Astrocyte (in vitro differentiated cells and primary cell): ENCODE data around the gene ANO7. TPM values are rescaled to one million over a fixed set of nuclear protein-coding genes. Genes with fewer than 3 reads are reported as not detected.
"Not testable (repeated sequence)": the region's sequence is repeated elsewhere in the genome, so short reads cannot be mapped to it uniquely, and the experiment has no call there.

Experiments used
- DNase-seq: peaks from one replicate; pipeline ENCODE4 v3.0.0-alpha.2; 2010; ENCODE audit warnings: low read depth
- FAIRE-seq: peaks from 2 replicates; lab custom pipeline; 2011; peaks lifted over from hg19 to GRCh38; lab: Jason Lieb, UNC
- H2AFZ ChIP-seq: 2 replicates; pipeline ENCODE4 v1.6.0; 2012; ENCODE audit warnings: low read depth, low read length, inconsistent platforms
- H3K27ac ChIP-seq: 2 replicates; pipeline ENCODE4 v1.5.1; 2011; ENCODE audit warnings: low read depth, low read length, inconsistent platforms
- H3K27me3 ChIP-seq: 2 replicates; pipeline ENCODE4 v1.6.0; 2011; ENCODE audit warnings: low read length, inconsistent platforms; ENCODE audit not compliant: insufficient read depth
- H3K36me3 ChIP-seq: 2 replicates; pipeline ENCODE4 v1.5.1; 2011; ENCODE audit warnings: low read length, inconsistent platforms; ENCODE audit not compliant: insufficient read depth
- H3K4me1 ChIP-seq: 2 replicates; pipeline ENCODE4 v1.5.1; 2011; ENCODE audit warnings: low read length, inconsistent platforms; ENCODE audit not compliant: insufficient read depth
- H3K4me2 ChIP-seq: 2 replicates; pipeline ENCODE4 v1.6.0; 2012; ENCODE audit warnings: low read length, inconsistent platforms
- H3K4me3 ChIP-seq: 2 replicates; pipeline ENCODE4 v1.5.1; 2011; ENCODE audit warnings: low read depth, mild to moderate bottlenecking, low read length, inconsistent platforms; ENCODE audit not compliant: insufficient read depth
- H3K79me2 ChIP-seq: 2 replicates; pipeline ENCODE4 v1.6.0; 2012; ENCODE audit warnings: mild to moderate bottlenecking, low read length, inconsistent platforms; ENCODE audit not compliant: insufficient read depth
- H3K9ac ChIP-seq: 2 replicates; pipeline ENCODE4 v1.6.0; 2012; ENCODE audit warnings: mild to moderate bottlenecking, low read length, inconsistent platforms
- H3K9me3 ChIP-seq: 2 replicates; pipeline ENCODE4 v1.5.1; 2012; ENCODE audit warnings: low read depth, mild to moderate bottlenecking, low read length, inconsistent platforms; ENCODE audit not compliant: insufficient read depth
- H4K20me1 ChIP-seq: 2 replicates; pipeline ENCODE4 v1.6.0; 2012; ENCODE audit warnings: low read length, inconsistent platforms; ENCODE audit not compliant: insufficient read depth
- H3K27ac Mint-ChIP-seq: one replicate; pipeline ENCODE4 v1.8.0; 2021; ENCODE audit warnings: mild to moderate bottlenecking, mixed read lengths; ENCODE audit not compliant: unreplicated experiment
- H3K27me3 Mint-ChIP-seq: one replicate; pipeline ENCODE4 v1.8.0; 2021; ENCODE audit warnings: low read depth, mixed read lengths; ENCODE audit not compliant: unreplicated experiment
- H3K36me3 Mint-ChIP-seq: one replicate; pipeline ENCODE4 v1.8.0; 2021; ENCODE audit warnings: low read depth, mixed read lengths; ENCODE audit not compliant: unreplicated experiment
- H3K4me1 Mint-ChIP-seq: one replicate; pipeline ENCODE4 v1.8.0; 2021; ENCODE audit warnings: low read depth, mixed read lengths; ENCODE audit not compliant: unreplicated experiment
- H3K4me3 Mint-ChIP-seq: one replicate; pipeline ENCODE4 v1.8.0; 2021; ENCODE audit warnings: mild to moderate bottlenecking, moderate library complexity, mixed read lengths; ENCODE audit not compliant: unreplicated experiment
- H3K9me3 Mint-ChIP-seq: one replicate; pipeline ENCODE4 v1.8.0; 2021; ENCODE audit warnings: mild to moderate bottlenecking, mixed read lengths; ENCODE audit not compliant: unreplicated experiment
- CTCF ChIP-seq: IDR thresholded peaks from 2 replicates; pipeline ENCODE4 v1.5.1; 2011; ENCODE audit warnings: low read depth, mild to moderate bottlenecking, inconsistent platforms, low read length, moderate library complexity; ENCODE audit not compliant: insufficient read depth
- EZH2 ChIP-seq: IDR thresholded peaks from 2 replicates; pipeline ENCODE4 v1.6.1; 2012; ENCODE audit warnings: mild to moderate bottlenecking, low read length, inconsistent platforms; ENCODE audit not compliant: insufficient read depth
- total RNA-seq: library from RNA; stranded (reverse); gene quantifications from 2 replicates; pipeline ENCODE4 v1.2.1, GENCODE V29; 2021

Gene ANO7
- total RNA-seq, 1 donor from 2014 or later = 7.1 TPM

GRCh38 chr2:241195506-241196130, 7.1 kb downstream of the ANO7 start:
- TF ChIP-seq CTCF (no peak), EZH2 (no peak)
- no peak for FAIRE-seq
- no peaks in the 10 kb centered on the region for H3K36me3 Mint-ChIP-seq

GRCh38 chr2:241197246-241197645, 8.8 kb downstream of the ANO7 start:
- H2AFZ ChIP-seq, H3K27ac ChIP-seq, H3K9me3 ChIP-seq, DNase-seq, H3K4me3 ChIP-seq, H3K4me3 Mint-ChIP-seq, H3K27me3 ChIP-seq, H3K9ac ChIP-seq, H3K36me3 ChIP-seq, H3K79me2 ChIP-seq, FAIRE-seq, H4K20me1 ChIP-seq, H3K4me2 ChIP-seq, H3K4me1 ChIP-seq, H3K4me1 Mint-ChIP-seq, H3K9me3 Mint-ChIP-seq, H3K27ac Mint-ChIP-seq, H3K36me3 Mint-ChIP-seq: not testable (repeated sequence)
- peaks cover 30% of the 10 kb centered on the region for H3K27me3 Mint-ChIP-seq

More at GRCh38 chr2:241195506-241196130, 7.1 kb downstream of the ANO7 start:
- H3K27ac ChIP-seq = no peak overlapping the region
- Mint-ChIP-seq H3K4me1 (no peaks in the 10 kb centered on the region), H3K9me3 (no peaks in the 10 kb centered on the region), H3K27me3 (peaks cover 30% of the 10 kb centered on the region), H3K4me3 (no peak overlapping the region), H3K27ac (no peak overlapping the region)
- peaks cover 5% of the 10 kb centered on the region for H3K27me3 ChIP-seq
- no peak overlapping the region for H3K9ac ChIP-seq
- no peak overlapping the region for H3K4me3 ChIP-seq
- H3K9me3 ChIP-seq = no peaks in the 10 kb centered on the region
- no peaks in the 10 kb centered on the region for H3K36me3 ChIP-seq
- DNase-seq = no peak
- no peaks in the 10 kb centered on the region for H3K4me1 ChIP-seq
- H2AFZ ChIP-seq = no peak overlapping the region
- no peaks in the 10 kb centered on the region for H4K20me1 ChIP-seq
- no peak overlapping the region for H3K4me2 ChIP-seq
- no peaks in the 10 kb centered on the region for H3K79me2 ChIP-seq

- H3K9me3 Mint-ChIP-seq = no peaks in the 10 kb centered on the region
- TF ChIP-seq CTCF (no peak), EZH2 (no peak)
- H3K27me3 ChIP-seq = peaks cover 5% of the 10 kb centered on the region
Measured at GRCh38 chr2:241197947-241198346, 9.5 kb downstream of the ANO7 start.

More at GRCh38 chr2:241197947-241198346, 9.5 kb downstream of the ANO7 start:
- Mint-ChIP-seq H3K36me3 (no peaks in the 10 kb centered on the region), H3K4me1 (no peaks in the 10 kb centered on the region), H3K27me3 (peaks cover 30% of the 10 kb centered on the region), H3K4me3 (no peak overlapping the region), H3K27ac (no peak overlapping the region)
- no peaks in the 10 kb centered on the region for H4K20me1 ChIP-seq
- no peak overlapping the region for H3K27ac ChIP-seq
- FAIRE-seq = no peak
- no peaks in the 10 kb centered on the region for H3K36me3 ChIP-seq
- no peaks in the 10 kb centered on the region for H3K79me2 ChIP-seq
- no peak overlapping the region for H3K4me2 ChIP-seq
- no peaks in the 10 kb centered on the region for H3K4me1 ChIP-seq
- H3K4me3 ChIP-seq = no peak overlapping the region
- H2AFZ ChIP-seq = no peak overlapping the region
- no peak for DNase-seq
- H3K9ac ChIP-seq = no peak overlapping the region
- H3K9me3 ChIP-seq = no peaks in the 10 kb centered on the region
